ENCODE measurements around the gene RPS6KB2.
"Not testable (repeated sequence)": the region's sequence is repeated elsewhere in the genome, so short reads cannot be mapped to it uniquely, and the experiment has no call there.

DNA sequence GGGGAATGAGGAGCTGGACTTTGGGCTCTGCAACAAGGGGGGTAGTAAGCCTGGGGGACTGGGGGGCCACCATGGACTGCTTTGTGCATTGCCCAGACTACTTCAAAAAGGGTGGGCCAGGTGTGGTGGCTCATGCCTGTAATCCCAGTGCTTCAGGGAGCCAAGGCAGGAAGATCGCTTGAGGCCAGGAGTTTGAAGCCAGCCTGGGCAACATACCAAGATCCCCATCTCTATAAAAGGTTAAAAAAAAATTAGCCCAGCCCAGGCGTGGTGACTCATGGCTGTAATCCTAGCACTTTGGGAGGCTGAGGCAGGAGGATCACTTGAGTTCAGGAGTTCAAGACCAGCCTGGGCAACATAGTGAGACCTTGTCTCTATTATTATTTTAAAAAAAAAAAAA is 37.2 kb downstream of the RPS6KB2 start:
- not testable (repeated sequence) for TF ChIP-seq EZH2 (IDR thresholded peaks at IDR 0.05; ENCODE audit: borderline replicate concordance, insufficient read depth, low read length, poor library complexity, severe bottlenecking); EP300 (conservative IDR thresholded peaks at IDR 0.05; ENCODE audit: poor library complexity, severe bottlenecking); POLR2AphosphoS5 (IDR thresholded peaks at IDR 0.05); TAF1 (IDR thresholded peaks at IDR 0.05; ENCODE audit: low read depth); SMC3 (conservative IDR thresholded peaks at IDR 0.05; ENCODE audit: poor library complexity)
- TF ChIP-seq, protein P1, sequence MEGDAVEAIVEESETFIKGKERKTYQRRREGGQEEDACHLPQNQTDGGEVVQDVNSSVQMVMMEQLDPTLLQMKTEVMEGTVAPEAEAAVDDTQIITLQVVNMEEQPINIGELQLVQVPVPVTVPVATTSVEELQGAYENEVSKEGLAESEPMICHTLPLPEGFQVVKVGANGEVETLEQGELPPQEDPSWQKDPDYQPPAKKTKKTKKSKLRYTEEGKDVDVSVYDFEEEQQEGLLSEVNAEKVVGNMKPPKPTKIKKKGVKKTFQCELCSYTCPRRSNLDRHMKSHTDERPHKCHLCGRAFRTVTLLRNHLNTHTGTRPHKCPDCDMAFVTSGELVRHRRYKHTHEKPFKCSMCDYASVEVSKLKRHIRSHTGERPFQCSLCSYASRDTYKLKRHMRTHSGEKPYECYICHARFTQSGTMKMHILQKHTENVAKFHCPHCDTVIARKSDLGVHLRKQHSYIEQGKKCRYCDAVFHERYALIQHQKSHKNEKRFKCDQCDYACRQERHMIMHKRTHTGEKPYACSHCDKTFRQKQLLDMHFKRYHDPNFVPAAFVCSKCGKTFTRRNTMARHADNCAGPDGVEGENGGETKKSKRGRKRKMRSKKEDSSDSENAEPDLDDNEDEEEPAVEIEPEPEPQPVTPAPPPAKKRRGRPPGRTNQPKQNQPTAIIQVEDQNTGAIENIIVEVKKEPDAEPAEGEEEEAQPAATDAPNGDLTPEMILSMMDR (IDR thresholded peaks at IDR 0.05; ENCODE audit: poor library complexity, severe bottlenecking) = not testable (repeated sequence)
